ENCODE results near the gene SERPINA10.
"Not testable (repeated sequence)": the region's sequence is repeated elsewhere in the genome, so short reads cannot be mapped to it uniquely, and the experiment has no call there.

The SERPINA10 gene

GRCh38 chr14:94282991-94283723 is 9.9 kb downstream of the SERPINA10 start:
- Mint-ChIP-seq H3K36me3 (no peaks in the 10 kb centered on the region), H3K9me3 (peaks cover 3% of the 10 kb centered on the region), H3K4me1 (no peaks in the 10 kb centered on the region), H3K4me3 (no peak overlapping the region), H3K27me3 (peaks cover 2% of the 10 kb centered on the region), H3K27ac (no peak overlapping the region)
- ATAC-seq (ENCODE audit: low read depth) (no peak), DNase-seq (ENCODE audit: low spot score in 2 of 2) (no peak)

GRCh38 chr14:94278731-94279130 is 14.3 kb downstream of the SERPINA10 start:
- H3K27me3 Mint-ChIP-seq: peaks cover 2% of the 10 kb centered on the region
- no peaks in the 10 kb centered on the region for H3K9me3 Mint-ChIP-seq
- H3K4me3 Mint-ChIP-seq: no peak overlapping the region
- H3K27ac Mint-ChIP-seq: no peak overlapping the region
- ATAC-seq (ENCODE audit: low read depth) (no peak), DNase-seq (ENCODE audit: low spot score in 2 of 2) (no peak)
- H3K4me1 Mint-ChIP-seq: no peaks in the 10 kb centered on the region
- no peaks in the 10 kb centered on the region for H3K36me3 Mint-ChIP-seq

GRCh38 chr14:94276898-94277561 is 16.0 kb downstream of the SERPINA10 start:
- not testable (repeated sequence) for H3K4me3 Mint-ChIP-seq; H3K27me3 Mint-ChIP-seq; H3K27ac Mint-ChIP-seq; H3K4me1 Mint-ChIP-seq; DNase-seq (ENCODE audit: low spot score in 2 of 2); H3K9me3 Mint-ChIP-seq; H3K36me3 Mint-ChIP-seq; ATAC-seq (ENCODE audit: low read depth)

- Mint-ChIP-seq H3K4me3 (no peak overlapping the region), H3K27ac (no peak overlapping the region), H3K4me1 (no peaks in the 10 kb centered on the region), H3K9me3 (peaks cover 1% of the 10 kb centered on the region), H3K27me3 (peaks cover 6% of the 10 kb centered on the region), H3K36me3 (no peaks in the 10 kb centered on the region)
- no peak for ATAC-seq (ENCODE audit: low read depth)
- no peak for DNase-seq (ENCODE audit: low spot score in 2 of 2)
Observed at GRCh38 chr14:94269156-94269555, 23.9 kb downstream of the SERPINA10 start.

GRCh38 chr14:94268582-94268981 is 24.5 kb downstream of the SERPINA10 start:
- H3K4me3 Mint-ChIP-seq; ATAC-seq (ENCODE audit: low read depth); H3K27ac Mint-ChIP-seq; H3K27me3 Mint-ChIP-seq; H3K36me3 Mint-ChIP-seq; DNase-seq (ENCODE audit: low spot score in 2 of 2); H3K9me3 Mint-ChIP-seq; H3K4me1 Mint-ChIP-seq: not testable (repeated sequence)

- DNase-seq (ENCODE audit: low spot score in 2 of 2): no peak
- H3K27me3 Mint-ChIP-seq: peaks cover 6% of the 10 kb centered on the region
- ATAC-seq (ENCODE audit: low read depth): no peak
- H3K9me3 Mint-ChIP-seq: peaks cover 8% of the 10 kb centered on the region
- no peaks in the 10 kb centered on the region for H3K36me3 Mint-ChIP-seq
- H3K4me1 Mint-ChIP-seq: no peaks in the 10 kb centered on the region
- no peak overlapping the region for H3K4me3 Mint-ChIP-seq
- no peak overlapping the region for H3K27ac Mint-ChIP-seq
Observed at GRCh38 chr14:94267352-94267751, 25.7 kb downstream of the SERPINA10 start.

GRCh38 chr14:94264195-94264594 is 28.9 kb downstream of the SERPINA10 start:
- H3K36me3 Mint-ChIP-seq; H3K4me3 Mint-ChIP-seq; H3K4me1 Mint-ChIP-seq; DNase-seq (ENCODE audit: low spot score in 2 of 2); ATAC-seq (ENCODE audit: low read depth); H3K27ac Mint-ChIP-seq; H3K27me3 Mint-ChIP-seq: not testable (repeated sequence)
- H3K9me3 Mint-ChIP-seq: peaks cover 12% of the 10 kb centered on the region

- H3K4me3 Mint-ChIP-seq: no peak overlapping the region
- ATAC-seq (ENCODE audit: low read depth): no peak
- DNase-seq (ENCODE audit: low spot score in 2 of 2): no peak
- no peaks in the 10 kb centered on the region for H3K36me3 Mint-ChIP-seq
- H3K9me3 Mint-ChIP-seq: no peaks in the 10 kb centered on the region
- no peak overlapping the region for H3K27ac Mint-ChIP-seq
- H3K27me3 Mint-ChIP-seq: peaks cover 4% of the 10 kb centered on the region
- no peaks in the 10 kb centered on the region for H3K4me1 Mint-ChIP-seq
Observed at GRCh38 chr14:94244182-94244581, 48.9 kb downstream of the SERPINA10 start.

GRCh38 chr14:94239406-94239805 is 53.7 kb downstream of the SERPINA10 start:
- no peak overlapping the region for H3K4me3 Mint-ChIP-seq
- ATAC-seq (ENCODE audit: low read depth) (no peak), DNase-seq (ENCODE audit: low spot score in 2 of 2) (no peak)
- H3K27me3 Mint-ChIP-seq: peaks cover 3% of the 10 kb centered on the region
- no peak overlapping the region for H3K27ac Mint-ChIP-seq
- peaks cover 2% of the 10 kb centered on the region for H3K36me3 Mint-ChIP-seq
- H3K9me3 Mint-ChIP-seq: peaks cover 2% of the 10 kb centered on the region
- peaks cover 4% of the 10 kb centered on the region for H3K4me1 Mint-ChIP-seq

- Mint-ChIP-seq H3K9me3 (peaks cover 2% of the 10 kb centered on the region), H3K4me1 (peaks cover 4% of the 10 kb centered on the region), H3K36me3 (peaks cover 2% of the 10 kb centered on the region), H3K27me3 (peaks cover 3% of the 10 kb centered on the region), H3K4me3 (no peak overlapping the region), H3K27ac (no peak overlapping the region)
- ATAC-seq (ENCODE audit: low read depth) (peak; percentile 24), DNase-seq (ENCODE audit: low spot score in 2 of 2) (no peak)
Observed at GRCh38 chr14:94237983-94238382, 55.1 kb downstream of the SERPINA10 start.

GRCh38 chr14:94237046-94237445 is 56.0 kb downstream of the SERPINA10 start:
- Mint-ChIP-seq H3K36me3 (peaks cover 2% of the 10 kb centered on the region), H3K4me1 (peaks cover 4% of the 10 kb centered on the region), H3K27me3 (peaks cover 1% of the 10 kb centered on the region), H3K9me3 (peaks cover 2% of the 10 kb centered on the region), H3K27ac (no peak overlapping the region), H3K4me3 (no peak overlapping the region)
- ATAC-seq (ENCODE audit: low read depth): no peak
- no peak for DNase-seq (ENCODE audit: low spot score in 2 of 2)
